Measurements from ENCODE around the gene TP53AIP1. TPM values are rescaled to one million over a fixed set of nuclear protein-coding genes. Genes with fewer than 3 reads are reported as not detected.

The TP53AIP1 gene
- total and polyA plus RNA-seq, 10 of the 15 experiments (the other 5 are each of a cell fraction or from before 2014, with no cell fraction given) = 0.01 TPM; not detected in 9

GRCh38 chr11:128968916-128969315 lies 26.2 kb upstream of the TP53AIP1 start:
- CTCF ChIA-PET = interaction anchor here (0.7 kb wide), 1 partner anchor 90 kb away, joined by 3 read pairs; no protein-coding TSS in a partner anchor
- 44% methylated on average over 9 of the region's 9 CpGs for WGBS (ENCODE audit: insufficient coverage, insufficient replicate concordance, low lambda C conversion rate, missing lambda C conversion rate)

More at GRCh38 chr11:128968916-128969315, 26.2 kb upstream of the TP53AIP1 start:
- H3K27me3 ChIP-seq (replicated peaks in 1 of 2; ENCODE audit: control insufficient read depth in 2 of 2, insufficient read depth in 2 of 2, low read length in 1 of 2) = no peaks in the 10 kb centered on the region
- TF ChIP-seq PML (IDR thresholded peaks at IDR 0.05; ENCODE audit: low read length) (no peak), ZNF384 (IDR thresholded peaks at IDR 0.05; ENCODE audit: borderline replicate concordance, low read depth, low read length) (no peak), HDAC6 (IDR thresholded peaks at IDR 0.05; ENCODE audit: unreplicated experiment) (no peak), MEF2A (IDR thresholded peaks at IDR 0.05; ENCODE audit: insufficient read depth, low read depth, low read length) (no peak), FOXK2 (IDR thresholded peaks at IDR 0.05) (no peak), NFYA (IDR thresholded peaks at IDR 0.05; ENCODE audit: borderline replicate concordance, low read depth, low read length) (no peak), NFXL1 (IDR thresholded peaks at IDR 0.05; ENCODE audit: borderline replicate concordance) (no peak), NFYB (IDR thresholded peaks at IDR 0.05; ENCODE audit: insufficient read depth, low read depth, low read length) (no peak), IKZF1 (conservative IDR thresholded peaks at IDR 0.05) (no peak), EZH2 (IDR thresholded peaks at IDR 0.05; ENCODE audit: borderline replicate concordance, control insufficient read depth, low read depth, low read length) (no peak), MYB (IDR thresholded peaks at IDR 0.05; ENCODE audit: borderline replicate concordance, low read depth, low read length) (no peak), BCL11A (IDR thresholded peaks at IDR 0.05; ENCODE audit: low read depth, low read length) (no peak), NR2C1 (IDR thresholded peaks at IDR 0.05) (no peak), CBX5 (IDR thresholded peaks at IDR 0.05; ENCODE audit: low read depth) (no peak), KDM1A (IDR thresholded peaks at IDR 0.05; ENCODE audit: borderline replicate concordance) (no peak), ZNF687 (IDR thresholded peaks at IDR 0.05) (no peak)
- TF ChIP-seq, protein P1, sequence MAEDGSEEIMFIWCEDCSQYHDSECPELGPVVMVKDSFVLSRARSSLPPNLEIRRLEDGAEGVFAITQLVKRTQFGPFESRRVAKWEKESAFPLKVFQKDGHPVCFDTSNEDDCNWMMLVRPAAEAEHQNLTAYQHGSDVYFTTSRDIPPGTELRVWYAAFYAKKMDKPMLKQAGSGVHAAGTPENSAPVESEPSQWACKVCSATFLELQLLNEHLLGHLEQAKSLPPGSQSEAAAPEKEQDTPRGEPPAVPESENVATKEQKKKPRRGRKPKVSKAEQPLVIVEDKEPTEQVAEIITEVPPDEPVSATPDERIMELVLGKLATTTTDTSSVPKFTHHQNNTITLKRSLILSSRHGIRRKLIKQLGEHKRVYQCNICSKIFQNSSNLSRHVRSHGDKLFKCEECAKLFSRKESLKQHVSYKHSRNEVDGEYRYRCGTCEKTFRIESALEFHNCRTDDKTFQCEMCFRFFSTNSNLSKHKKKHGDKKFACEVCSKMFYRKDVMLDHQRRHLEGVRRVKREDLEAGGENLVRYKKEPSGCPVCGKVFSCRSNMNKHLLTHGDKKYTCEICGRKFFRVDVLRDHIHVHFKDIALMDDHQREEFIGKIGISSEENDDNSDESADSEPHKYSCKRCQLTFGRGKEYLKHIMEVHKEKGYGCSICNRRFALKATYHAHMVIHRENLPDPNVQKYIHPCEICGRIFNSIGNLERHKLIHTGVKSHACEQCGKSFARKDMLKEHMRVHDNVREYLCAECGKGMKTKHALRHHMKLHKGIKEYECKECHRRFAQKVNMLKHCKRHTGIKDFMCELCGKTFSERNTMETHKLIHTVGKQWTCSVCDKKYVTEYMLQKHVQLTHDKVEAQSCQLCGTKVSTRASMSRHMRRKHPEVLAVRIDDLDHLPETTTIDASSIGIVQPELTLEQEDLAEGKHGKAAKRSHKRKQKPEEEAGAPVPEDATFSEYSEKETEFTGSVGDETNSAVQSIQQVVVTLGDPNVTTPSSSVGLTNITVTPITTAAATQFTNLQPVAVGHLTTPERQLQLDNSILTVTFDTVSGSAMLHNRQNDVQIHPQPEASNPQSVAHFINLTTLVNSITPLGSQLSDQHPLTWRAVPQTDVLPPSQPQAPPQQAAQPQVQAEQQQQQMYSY (CRISPR knock-in tag; IDR thresholded peaks at IDR 0.05) = no peak
- TF ChIP-seq, protein P2, sequence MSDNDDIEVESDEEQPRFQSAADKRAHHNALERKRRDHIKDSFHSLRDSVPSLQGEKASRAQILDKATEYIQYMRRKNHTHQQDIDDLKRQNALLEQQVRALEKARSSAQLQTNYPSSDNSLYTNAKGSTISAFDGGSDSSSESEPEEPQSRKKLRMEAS (IDR thresholded peaks at IDR 0.05; ENCODE audit: low read depth, low read length) = no peak
- no peak overlapping the region for H3K4me2 ChIP-seq (ENCODE audit: control insufficient read depth, insufficient read depth)
- no peaks in the 10 kb centered on the region; a peak in 1 of 4 replicates for H3K36me3 ChIP-seq (ENCODE audit: control insufficient read depth in 2 of 2, insufficient read depth in 2 of 2, low read length in 1 of 2)
- H4K20me1 ChIP-seq (ENCODE audit: control insufficient read depth, insufficient read depth) = no peaks in the 10 kb centered on the region
- FAIRE-seq = no peak
- DNase-seq (ENCODE audit: low read depth, low spot score) = no peak
- ChIA-PET SMC1A (ENCODE audit: uncharacterized antibody, unreplicated experiment) (no interaction called here), POLR2A (no interaction called here), RAD21 (ENCODE audit: unreplicated experiment) (no interaction called here)
- H3K79me2 ChIP-seq (ENCODE audit: control insufficient read depth, insufficient read depth, low read length) = no peaks in the 10 kb centered on the region
- no peak overlapping the region for H3K27ac ChIP-seq (ENCODE audit: control insufficient read depth, insufficient read depth)
- H3K9ac ChIP-seq (ENCODE audit: control insufficient read depth, insufficient read depth, low read length) = no peak overlapping the region
- peaks cover 12% of the 10 kb centered on the region for H3K4me1 ChIP-seq (ENCODE audit: control insufficient read depth, insufficient read depth, low read length)
- ATAC-seq = peak; percentile 34
- H2AFZ ChIP-seq (ENCODE audit: control insufficient read depth, low read depth, low read length) = no peak overlapping the region
- no TSS peak for BruUV-seq (replicated peaks)
- H3K4me3 ChIP-seq = no peak overlapping the region
- intact Hi-C loops (cut with micrococcal nuclease; ENCODE audit: unreplicated experiment) (no loop called here), in situ Hi-C loops (cut with MboI) (no loop called here)
- no peaks in the 10 kb centered on the region for H3K9me3 ChIP-seq (replicated peaks; ENCODE audit: control insufficient read depth, insufficient read depth, low read length)

Measured in GM12878 (cell line).